K562 (cell line): ENCODE data around the gene NR4A2.
A peak's percentile ranks its signal among the peaks of the same experiment; 100 is the strongest.

Source experiments
- E2F6 ChIP-seq, 2 experiments: IDR thresholded peaks; 2 replicates each; pipeline ENCODE4 v1.6.1; 2011; ENCODE audit warnings: borderline replicate concordance in 1 of 2, control low read depth in 1 of 2, low read depth in 1 of 2, low read length in 1 of 2, mild to moderate bottlenecking in 1 of 2, mixed read lengths in 1 of 2, moderate library complexity in 1 of 2; ENCODE audit not compliant: insufficient read depth in 1 of 2, insufficient read length in 1 of 2, poor library complexity in 1 of 2, severe bottlenecking in 1 of 2; ENCODE audit errors: extremely low read depth in 1 of 2
- NFXL1 ChIP-seq: fragments of 450-650 bp; formaldehyde crosslinking; IDR thresholded peaks from 2 replicates; pipeline ENCODE4 v1.4.0; 2021; ENCODE audit warnings: mild to moderate bottlenecking

- TF ChIP-seq NFXL1, result no peak
- TF ChIP-seq E2F6 (IDR thresholded peaks at IDR 0.05; ENCODE audit: borderline replicate concordance in 1 of 2, extremely low read depth in 1 of 2, insufficient read depth in 1 of 2, insufficient read length in 1 of 2, low read depth in 1 of 2, low read length in 1 of 2, poor library complexity in 1 of 2, severe bottlenecking in 1 of 2), result peak; percentile 87 to 93
Measured at GRCh38 chr2:156332534-156333273, at the start of gene NR4A2.
